Activated CD8-positive, alpha-beta T cell treated with anti-CD3 and anti-CD28 coated beads for 36 hours (primary cell): ENCODE data around the gene TANK. TPM values are rescaled to one million over a fixed set of nuclear protein-coding genes. Genes with fewer than 3 reads are reported as not detected.
A peak's percentile ranks its signal among the peaks of the same experiment; 100 is the strongest.

Experiments
- ATAC-seq: fragments of 200-7000 bp; cut with Tn5 transposase; one replicate; pipeline ENCODE4 v1.10.0; 2021; ENCODE audit warnings: mild to moderate bottlenecking, moderate library complexity
- CTCF ChIA-PET: fragments of 350-600 bp; sonication (Branson Sonifier 250); formaldehyde crosslinking; loops from one replicate; lab custom pipeline; 2021; ENCODE audit warnings: antibody characterized with exemption; lab: Charles Lee
- POLR2A ChIA-PET: fragments of 350-600 bp; sonication (Branson Sonifier 250); formaldehyde crosslinking; loops from one replicate; lab custom pipeline; 2021; ENCODE audit warnings: antibody characterized with exemption; lab: Charles Lee
- DNase-seq: peaks from one replicate; pipeline ENCODE4 v3.0.0-alpha.2; 2020
- H3K27ac Mint-ChIP-seq: one replicate; pipeline ENCODE4 v1.8.0; 2021; ENCODE audit warnings: mild to moderate bottlenecking, mixed read lengths
- H3K27me3 Mint-ChIP-seq: one replicate; pipeline ENCODE4 v1.8.0; 2021; ENCODE audit warnings: mixed read lengths
- H3K36me3 Mint-ChIP-seq: one replicate; pipeline ENCODE4 v1.8.0; 2021; ENCODE audit warnings: low read depth, mixed read lengths
- H3K4me1 Mint-ChIP-seq: one replicate; pipeline ENCODE4 v1.8.0; 2021; ENCODE audit warnings: low read depth, mixed read lengths
- H3K4me3 Mint-ChIP-seq: one replicate; pipeline ENCODE4 v1.8.0; 2021; ENCODE audit warnings: mild to moderate bottlenecking, moderate library complexity, mixed read lengths
- H3K9me3 Mint-ChIP-seq: one replicate; pipeline ENCODE4 v1.8.0; 2021; ENCODE audit warnings: mixed read lengths
- intact Hi-C: fragments of 100-400 bp; cut with micrococcal nuclease; formaldehyde crosslinking; loops from one replicate; pipeline ENCODE4 v1.10.0; 2022
- total RNA-seq, 2 experiments: library from RNA; stranded (reverse); gene quantifications; one replicate each; pipeline ENCODE4 v1.2.3, GENCODE V29; 2021
- TF ChIP-seq, protein P1 (sequence below): fragments of 200-600 bp; IDR thresholded peaks from one replicate; pipeline ENCODE4 v1.8.0; 2022; ENCODE audit warnings: antibody characterized with exemption, mild to moderate bottlenecking

Gene TANK
- total RNA-seq, 2 experiments from 2014 or later = 49.2 to 51.6 TPM

DNA sequence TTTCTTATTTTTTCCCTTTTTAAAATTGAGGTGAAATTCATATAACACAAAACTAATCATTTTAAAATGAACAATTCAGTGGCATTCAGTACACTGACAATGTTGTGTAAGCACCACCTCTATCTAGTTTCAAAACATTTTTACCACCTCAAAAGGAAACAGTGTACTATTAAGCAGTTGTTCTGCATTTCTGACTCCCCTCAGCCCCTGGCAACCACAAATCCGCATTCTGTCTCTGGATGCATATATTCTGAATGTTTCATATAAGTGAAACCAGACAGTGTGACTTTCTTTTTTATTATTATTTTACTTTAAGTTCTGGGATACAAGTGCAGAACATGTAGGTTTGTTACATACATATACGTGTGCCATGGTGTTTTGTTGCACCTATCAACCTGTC is 19.2 kb upstream of the TANK start:
- peak overlapping the region; percentile 60 for H3K27ac Mint-ChIP-seq
- ChIA-PET POLR2A (interaction anchor here (1.2 kb wide), 1 partner anchor 26 kb away, joined by 3 read pairs; no protein-coding TSS in a partner anchor), CTCF (no interaction called here)
- peak overlapping the region; percentile 48 for H3K4me3 Mint-ChIP-seq
- TF ChIP-seq, protein P1, sequence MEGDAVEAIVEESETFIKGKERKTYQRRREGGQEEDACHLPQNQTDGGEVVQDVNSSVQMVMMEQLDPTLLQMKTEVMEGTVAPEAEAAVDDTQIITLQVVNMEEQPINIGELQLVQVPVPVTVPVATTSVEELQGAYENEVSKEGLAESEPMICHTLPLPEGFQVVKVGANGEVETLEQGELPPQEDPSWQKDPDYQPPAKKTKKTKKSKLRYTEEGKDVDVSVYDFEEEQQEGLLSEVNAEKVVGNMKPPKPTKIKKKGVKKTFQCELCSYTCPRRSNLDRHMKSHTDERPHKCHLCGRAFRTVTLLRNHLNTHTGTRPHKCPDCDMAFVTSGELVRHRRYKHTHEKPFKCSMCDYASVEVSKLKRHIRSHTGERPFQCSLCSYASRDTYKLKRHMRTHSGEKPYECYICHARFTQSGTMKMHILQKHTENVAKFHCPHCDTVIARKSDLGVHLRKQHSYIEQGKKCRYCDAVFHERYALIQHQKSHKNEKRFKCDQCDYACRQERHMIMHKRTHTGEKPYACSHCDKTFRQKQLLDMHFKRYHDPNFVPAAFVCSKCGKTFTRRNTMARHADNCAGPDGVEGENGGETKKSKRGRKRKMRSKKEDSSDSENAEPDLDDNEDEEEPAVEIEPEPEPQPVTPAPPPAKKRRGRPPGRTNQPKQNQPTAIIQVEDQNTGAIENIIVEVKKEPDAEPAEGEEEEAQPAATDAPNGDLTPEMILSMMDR = no peak
- DNase-seq = peak; percentile 70
- H3K27me3 Mint-ChIP-seq = no peaks in the 10 kb centered on the region
- H3K36me3 Mint-ChIP-seq = peaks cover 32% of the 10 kb centered on the region
- peak; percentile 13 for ATAC-seq
- peaks cover 19% of the 10 kb centered on the region for H3K9me3 Mint-ChIP-seq
- intact Hi-C loops = no loop called here
- peaks cover 78% of the 10 kb centered on the region for H3K4me1 Mint-ChIP-seq

DNA sequence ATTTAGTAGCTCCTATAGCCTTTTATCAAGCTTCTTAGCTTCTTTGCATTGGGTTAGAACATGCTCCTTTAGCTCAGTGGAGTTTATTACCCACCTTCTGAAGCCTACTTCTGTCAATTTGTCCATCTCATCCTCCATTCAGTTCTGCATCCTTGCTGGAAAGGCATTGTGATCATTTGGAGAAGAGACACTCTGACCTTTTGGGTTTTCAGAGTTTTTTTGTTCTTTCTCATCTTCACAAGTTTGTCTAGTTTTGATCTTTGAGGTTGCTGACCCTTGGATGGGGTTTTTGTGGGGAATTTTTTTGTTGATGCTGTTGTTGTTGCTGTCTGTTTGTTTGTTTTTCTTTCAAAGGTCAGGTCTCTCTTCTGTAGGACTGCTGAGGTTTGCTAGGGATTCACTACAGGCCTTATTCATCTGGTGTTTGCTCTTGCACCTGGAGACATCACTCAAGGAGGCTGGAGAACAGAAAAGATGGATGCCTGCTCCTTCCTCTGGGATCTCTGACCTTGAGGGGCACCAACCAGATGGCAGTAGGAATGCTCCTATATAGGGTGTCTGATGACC is 13.9 kb upstream of the TANK start:
- no peak overlapping the region for H3K4me3 Mint-ChIP-seq
- ATAC-seq (no peak), DNase-seq (no peak)
- no peaks in the 10 kb centered on the region for H3K27me3 Mint-ChIP-seq
- ChIA-PET POLR2A (no interaction called here), CTCF (no interaction called here)
- TF ChIP-seq, protein P1 = no peak
- peaks cover 59% of the 10 kb centered on the region for H3K4me1 Mint-ChIP-seq
- intact Hi-C loops = no loop called here
- H3K27ac Mint-ChIP-seq = no peak overlapping the region
- peaks cover 64% of the 10 kb centered on the region for H3K36me3 Mint-ChIP-seq
- peaks cover 52% of the 10 kb centered on the region for H3K9me3 Mint-ChIP-seq

DNA sequence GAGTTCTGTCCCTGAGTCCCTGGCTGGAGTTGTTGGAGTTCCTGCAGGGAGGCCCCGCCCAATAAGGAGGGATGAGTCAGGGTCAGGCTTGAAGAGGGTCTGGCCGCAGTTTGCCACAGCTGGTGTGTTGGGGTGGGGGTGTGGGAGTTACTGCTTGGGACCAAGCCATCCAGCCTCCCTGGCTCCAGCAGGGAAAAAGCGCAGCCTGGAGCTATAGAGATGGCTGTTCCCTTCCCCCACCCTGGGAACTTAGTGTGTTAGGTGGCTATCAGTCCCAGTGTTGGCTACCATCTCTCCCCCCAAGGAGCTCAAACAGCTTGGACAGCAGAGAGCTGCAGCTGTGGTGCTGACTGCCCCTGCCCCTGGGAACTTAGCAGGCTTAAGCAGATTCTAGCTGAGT is 13.2 kb upstream of the TANK start:
- ChIA-PET POLR2A (no interaction called here), CTCF (no interaction called here)
- no peaks in the 10 kb centered on the region for H3K27me3 Mint-ChIP-seq
- intact Hi-C loops = no loop called here
- TF ChIP-seq, protein P1 = no peak
- H3K9me3 Mint-ChIP-seq = peaks cover 52% of the 10 kb centered on the region
- no peak overlapping the region for H3K27ac Mint-ChIP-seq
- peaks cover 64% of the 10 kb centered on the region for H3K36me3 Mint-ChIP-seq
- H3K4me3 Mint-ChIP-seq = no peak overlapping the region
- DNase-seq (no peak), ATAC-seq (no peak)
- peaks cover 52% of the 10 kb centered on the region for H3K4me1 Mint-ChIP-seq

DNA sequence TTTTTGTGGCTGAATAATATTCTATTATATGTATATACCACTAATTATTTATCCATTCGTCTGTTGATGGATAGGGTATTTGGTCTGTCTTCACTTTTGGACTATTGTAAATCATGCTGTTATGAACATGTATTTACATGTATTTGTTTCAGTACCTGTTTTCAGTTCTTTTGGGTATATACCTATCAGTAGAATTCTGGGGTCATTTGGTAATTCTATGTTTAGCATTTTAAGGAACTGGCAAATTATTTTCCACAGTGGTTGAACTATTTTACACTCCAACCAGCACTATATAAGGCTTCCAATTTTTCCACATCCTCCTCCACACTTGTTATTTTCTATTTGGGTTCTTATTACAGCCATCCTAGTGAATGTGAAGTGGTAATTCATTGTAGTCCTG is 12.4 kb upstream of the TANK start:
- ATAC-seq = no peak
- H3K9me3 Mint-ChIP-seq = peaks cover 55% of the 10 kb centered on the region
- no peak for DNase-seq
- peaks cover 43% of the 10 kb centered on the region for H3K4me1 Mint-ChIP-seq
- no peak overlapping the region for H3K27ac Mint-ChIP-seq
- H3K27me3 Mint-ChIP-seq = no peaks in the 10 kb centered on the region
- intact Hi-C loops = no loop called here
- H3K36me3 Mint-ChIP-seq = peaks cover 63% of the 10 kb centered on the region
- H3K4me3 Mint-ChIP-seq = no peak overlapping the region
- CTCF ChIA-PET = no interaction called here
- POLR2A ChIA-PET = no interaction called here
- TF ChIP-seq, protein P1 = no peak

DNA sequence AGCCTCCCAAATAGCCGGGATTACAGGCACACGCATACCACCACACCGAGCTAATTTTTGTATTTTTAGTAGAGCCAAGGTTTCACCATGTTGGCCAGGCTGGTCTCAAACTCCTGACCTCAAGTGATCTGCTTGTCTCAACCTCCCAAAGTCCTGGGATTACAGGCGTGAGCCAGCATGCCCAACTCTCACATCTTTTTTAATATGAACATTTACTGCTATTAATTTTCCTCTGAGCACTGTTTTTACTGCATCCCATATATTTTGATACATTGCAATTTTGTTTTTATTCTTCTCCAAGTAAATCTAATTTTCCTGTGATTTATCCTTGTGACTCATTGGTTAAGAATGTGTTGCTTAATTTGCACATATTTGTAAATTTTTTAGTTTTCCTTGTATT is 9.5 kb upstream of the TANK start:
- Mint-ChIP-seq H3K9me3 (peaks cover 45% of the 10 kb centered on the region), H3K36me3 (peaks cover 55% of the 10 kb centered on the region), H3K27me3 (no peaks in the 10 kb centered on the region), H3K27ac (no peak overlapping the region), H3K4me1 (peaks cover 25% of the 10 kb centered on the region), H3K4me3 (no peak overlapping the region)
- TF ChIP-seq, protein P1 = no peak
- CTCF ChIA-PET = no interaction called here
- ATAC-seq = no peak
- no peak for DNase-seq
- POLR2A ChIA-PET = no interaction called here
- intact Hi-C loops = no loop called here
